Adrenal gland (tissue), 12 donors: Measurements from ENCODE around the gene BCL2A1. TPM values are rescaled to one million over a fixed set of nuclear protein-coding genes. Genes with fewer than 3 reads are reported as not detected.
A peak's percentile ranks its signal among the peaks of the same experiment; 100 is the strongest.
"Not testable (repeated sequence)": the region's sequence is repeated elsewhere in the genome, so short reads cannot be mapped to it uniquely, and the experiment has no call there.

Experiments used
- DNase-seq, 7 donors: peaks; one replicate each; pipeline ENCODE4 v3.0.0-alpha.2; 2019 to 2020
- H3K27ac ChIP-seq, 5 donors: fragments of 200-600 bp; sonication (generic) in 4 of 5; 1 replicate in 3 of 5; 2 replicates in 2 of 5; pipeline versions ENCODE4 v1.5.1 to v1.8.0; 2016 to 2020; ENCODE audit warnings: mild to moderate bottlenecking in 1 of 5
- H3K27me3 ChIP-seq: fragments of 200-600 bp; 2 replicates; pipeline ENCODE4 v1.8.0; 2021
- H3K36me3 ChIP-seq, 2 donors: fragments of 200-600 bp; replicated peaks in 1 of 2; 1 replicate in 1 of 2; 2 replicates in 1 of 2; pipeline versions ENCODE4 v1.5.1 to v1.8.0; 2018 to 2022
- H3K4me1 ChIP-seq, 2 donors: fragments of 200-600 bp; replicated peaks in 1 of 2; 1 replicate in 1 of 2; 2 replicates in 1 of 2; pipeline versions ENCODE4 v1.5.1 to v1.8.0; 2018 to 2021
- H3K4me3 ChIP-seq, 4 donors: fragments of 200-600 bp; sonication (generic) in 3 of 4; one replicate each; pipeline ENCODE4 v1.5.1; 2016 to 2018
- H3K9me3 ChIP-seq, 3 donors: fragments of 200-600 bp; sonication (generic) in 1 of 3; replicated peaks in 1 of 3; 1 replicate in 2 of 3; 2 replicates in 1 of 3; pipeline versions ENCODE4 v1.5.1 to v1.8.0; 2016 to 2021
- POLR2A ChIP-seq, 2 donors: fragments of 450-650 bp; IDR thresholded peaks; one replicate each; pipeline ENCODE4 v1.6.1; 2017; ENCODE audit warnings: antibody characterized with exemption in 2 of 2, mild to moderate bottlenecking in 2 of 2, moderate library complexity in 1 of 2
- WGBS, 4 donors: extraction: QIAGEN DNeasy Blood & Tissue Kit in 2 of 4; methylation state at CpG; one replicate each; pipeline versions ENCODE4 v1.1.5 to v1.1.7; 2013 to 2017; 5-methylcytosine and 5-hydroxymethylcytosine counted together
- intact Hi-C, 2 donors: fragments of 100-400 bp; cut with DNase I; formaldehyde crosslinking; loops; one replicate each; pipeline versions ENCODE4 v1.14.1 to v1.15.0; 2022 to 2023
- polyA plus RNA-seq, 3 donors: library from polyadenylated mRNA; stranded (reverse); fragments of 200-250 nt in 2 of 3; fragments of 350-450 nt in 1 of 3; fragmentation: Illumina TruSeq in 1 of 3; extraction: RNeasy Lipid Tissue Mini Kit (QIAGEN cat#74804) in 1 of 3; gene quantifications; one replicate each; pipeline ENCODE4 v1.2.3, GENCODE V29; 2013 to 2014
- total RNA-seq, 9 donors: library from RNA; depleted of rRNA in 4 of 9; stranded (reverse); fragments of >200 nt in 4 of 9; fragments of 120-200 nt in 1 of 9; fragmentation: NEBNext Ultra II Directional in 1 of 9; extraction: Animal tissue kit (Norgen Biotek cat#: 25700) in 1 of 9; gene quantifications; one replicate each; pipeline versions ENCODE4 v1.1.0 to v1.2.4, GENCODE V29; 2013 to 2023
- TF ChIP-seq, protein P1 (sequence below), 6 experiments: fragments of 450-650 bp in 4 of 6; fragments of 200-600 bp in 2 of 6; sonication (generic) in 1 of 6; IDR thresholded peaks; 1 replicate in 5 of 6; 2 replicates in 1 of 6; pipeline versions ENCODE4 v1.5.1 to v1.8.0; 2016 to 2021; ENCODE audit warnings: antibody characterized with exemption in 6 of 6, mild to moderate bottlenecking in 2 of 6, moderate library complexity in 1 of 6
- donor health status: healthy with polysubstance abuse.
- donor health status: Bipolar disorder and iron deficiency.
- donor health status: DM: yes; HTN: yes; CAD: no.
- donor health status: DM: no; HTN: no; CAD: no.
- donor health status: DM: no; HTN: no; CAD: no.
- donor health status: DM: yes; HTN: yes; CAD: no.

BCL2A1 gene
- total and polyA plus RNA-seq, 12 donors: 0.56 to 19.1 (median 1.4) TPM; not detected in 1

DNA sequence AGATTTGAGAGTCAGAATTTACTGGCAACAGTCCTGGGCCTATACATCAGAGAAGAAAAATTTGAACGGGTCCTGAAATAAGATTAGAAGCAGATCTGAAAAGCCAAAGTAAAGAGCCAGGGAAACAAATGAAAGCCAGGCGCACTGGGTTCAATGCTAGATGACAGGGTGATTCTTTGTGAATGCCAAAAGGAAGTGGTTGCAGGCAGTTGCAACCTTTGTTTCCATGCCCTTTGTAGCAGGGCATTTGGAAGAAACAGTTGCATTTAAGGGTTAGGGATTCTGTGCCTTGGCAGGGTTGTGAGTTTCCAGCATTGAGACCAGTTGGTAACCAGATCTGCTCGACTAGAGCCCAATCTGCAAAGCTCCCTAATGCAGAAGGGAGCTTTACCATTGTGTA, 37.8 kb downstream of the BCL2A1 start:
- TF ChIP-seq POLR2A (IDR thresholded peaks at IDR 0.05): no peak
- Histone ChIP-seq H3K4me3 (no peak overlapping the region), H3K9me3 (no peaks in the 10 kb centered on the region), H3K4me1 (no peaks in the 10 kb centered on the region), H3K36me3 (no peaks in the 10 kb centered on the region), H3K27me3 (peaks cover 3% of the 10 kb centered on the region), H3K27ac (no peak overlapping the region)
- no peak for DNase-seq
- intact Hi-C loops: no loop called here
- 61 to 74% (median 68%) methylated on average over 3 of the region's 3 CpGs for WGBS, 4 donors

DNA sequence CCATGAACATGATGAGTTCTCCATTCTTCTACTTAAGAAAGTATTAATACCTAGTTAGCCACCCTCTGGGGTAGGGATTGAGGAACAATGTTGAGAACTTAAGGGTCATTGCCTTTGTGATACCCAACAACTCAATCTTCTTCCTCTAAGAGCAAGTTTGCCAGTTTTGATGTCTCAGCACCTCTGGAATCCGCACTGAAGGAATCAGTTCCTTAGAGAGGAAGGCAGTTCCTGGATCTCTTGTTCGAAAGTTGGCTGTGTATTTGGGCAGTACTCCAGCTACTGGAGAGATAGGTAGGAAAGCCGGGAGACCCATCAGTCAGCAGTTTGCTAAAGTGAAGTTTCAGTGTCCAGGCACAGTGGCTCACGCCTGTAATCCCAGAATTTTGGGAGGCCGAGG, 38.5 kb downstream of the BCL2A1 start:
- intact Hi-C loops: no loop called here
- Histone ChIP-seq H3K36me3 (no peaks in the 10 kb centered on the region), H3K9me3 (no peaks in the 10 kb centered on the region), H3K27me3 (peaks cover 3% of the 10 kb centered on the region), H3K27ac (no peak overlapping the region), H3K4me1 (no peaks in the 10 kb centered on the region), H3K4me3 (no peak overlapping the region)
- peak in 2 of 7 donors; percentile 12 to 29 for DNase-seq
- WGBS, 4 donors: 55 to 73% (median 67%) methylated on average over 5 of the region's 5 CpGs
- TF ChIP-seq, protein P1, sequence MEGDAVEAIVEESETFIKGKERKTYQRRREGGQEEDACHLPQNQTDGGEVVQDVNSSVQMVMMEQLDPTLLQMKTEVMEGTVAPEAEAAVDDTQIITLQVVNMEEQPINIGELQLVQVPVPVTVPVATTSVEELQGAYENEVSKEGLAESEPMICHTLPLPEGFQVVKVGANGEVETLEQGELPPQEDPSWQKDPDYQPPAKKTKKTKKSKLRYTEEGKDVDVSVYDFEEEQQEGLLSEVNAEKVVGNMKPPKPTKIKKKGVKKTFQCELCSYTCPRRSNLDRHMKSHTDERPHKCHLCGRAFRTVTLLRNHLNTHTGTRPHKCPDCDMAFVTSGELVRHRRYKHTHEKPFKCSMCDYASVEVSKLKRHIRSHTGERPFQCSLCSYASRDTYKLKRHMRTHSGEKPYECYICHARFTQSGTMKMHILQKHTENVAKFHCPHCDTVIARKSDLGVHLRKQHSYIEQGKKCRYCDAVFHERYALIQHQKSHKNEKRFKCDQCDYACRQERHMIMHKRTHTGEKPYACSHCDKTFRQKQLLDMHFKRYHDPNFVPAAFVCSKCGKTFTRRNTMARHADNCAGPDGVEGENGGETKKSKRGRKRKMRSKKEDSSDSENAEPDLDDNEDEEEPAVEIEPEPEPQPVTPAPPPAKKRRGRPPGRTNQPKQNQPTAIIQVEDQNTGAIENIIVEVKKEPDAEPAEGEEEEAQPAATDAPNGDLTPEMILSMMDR (IDR thresholded peaks at IDR 0.05): no peak
- TF ChIP-seq POLR2A (IDR thresholded peaks at IDR 0.05): no peak

DNA sequence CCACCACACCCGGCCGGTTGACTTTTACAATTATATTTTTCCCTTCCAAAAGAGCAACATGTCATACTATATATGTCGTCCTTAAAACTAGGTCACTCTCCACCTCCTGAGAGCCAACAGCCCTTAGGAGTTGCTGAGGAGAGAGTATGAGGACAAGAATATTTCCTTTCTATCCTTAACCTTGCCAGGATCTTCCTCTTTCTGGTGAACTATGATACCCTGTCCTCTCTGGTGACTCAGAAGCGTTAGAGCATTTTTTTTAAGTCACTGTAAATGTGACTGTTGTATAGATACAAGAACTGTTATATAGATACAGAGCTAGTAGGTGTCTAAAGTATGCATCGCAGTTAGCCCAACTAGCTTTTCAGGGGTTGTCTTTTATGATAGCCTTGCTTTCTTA, 40.5 kb downstream of the BCL2A1 start:
- H3K9me3 ChIP-seq: no peaks in the 10 kb centered on the region
- H3K27me3 ChIP-seq: no peaks in the 10 kb centered on the region
- intact Hi-C loops: no loop called here
- H3K4me1 ChIP-seq: no peaks in the 10 kb centered on the region
- H3K4me3 ChIP-seq: no peak overlapping the region
- no peak overlapping the region for H3K27ac ChIP-seq
- H3K36me3 ChIP-seq: no peaks in the 10 kb centered on the region
- DNase-seq: no peak
- TF ChIP-seq, protein P1 (IDR thresholded peaks at IDR 0.05): no peak
- WGBS, 4 donors: 66 to 80% (median 70%) methylated on average over 5 of the region's 5 CpGs

DNA sequence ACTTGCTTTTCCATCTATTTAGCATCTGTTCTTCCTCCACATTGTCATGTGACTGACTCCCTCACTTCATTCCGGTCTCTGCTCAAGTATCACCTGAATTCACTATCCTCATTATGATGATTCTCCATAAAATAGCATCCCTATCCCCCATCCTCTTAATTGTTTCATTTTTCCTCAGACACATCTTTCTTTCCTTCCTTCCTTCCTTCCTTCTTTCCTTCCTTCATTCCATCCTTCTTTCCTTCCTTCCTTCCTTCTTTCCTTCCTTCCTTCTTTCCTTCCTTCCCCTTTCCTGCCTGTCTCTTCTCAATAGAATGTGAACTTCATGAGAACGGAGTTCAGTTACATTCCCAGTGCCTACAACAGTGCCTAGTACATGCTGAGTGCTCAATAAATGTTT, 41.6 kb downstream of the BCL2A1 start:
- Histone ChIP-seq H3K27ac (no peak overlapping the region), H3K36me3 (no peaks in the 10 kb centered on the region), H3K4me3 (no peak overlapping the region), H3K27me3 (no peaks in the 10 kb centered on the region), H3K4me1 (peaks cover 0 to under 1% of the 10 kb centered on the region in 2 donors), H3K9me3 (no peaks in the 10 kb centered on the region)
- intact Hi-C loops: no loop called here
- 80 to 91% (median 82%) methylated on average over 2 of the region's 2 CpGs for WGBS, 4 donors
- DNase-seq: no peak
- no peak for TF ChIP-seq POLR2A (IDR thresholded peaks at IDR 0.05)
- TF ChIP-seq, protein P1 (IDR thresholded peaks at IDR 0.05): no peak

DNA sequence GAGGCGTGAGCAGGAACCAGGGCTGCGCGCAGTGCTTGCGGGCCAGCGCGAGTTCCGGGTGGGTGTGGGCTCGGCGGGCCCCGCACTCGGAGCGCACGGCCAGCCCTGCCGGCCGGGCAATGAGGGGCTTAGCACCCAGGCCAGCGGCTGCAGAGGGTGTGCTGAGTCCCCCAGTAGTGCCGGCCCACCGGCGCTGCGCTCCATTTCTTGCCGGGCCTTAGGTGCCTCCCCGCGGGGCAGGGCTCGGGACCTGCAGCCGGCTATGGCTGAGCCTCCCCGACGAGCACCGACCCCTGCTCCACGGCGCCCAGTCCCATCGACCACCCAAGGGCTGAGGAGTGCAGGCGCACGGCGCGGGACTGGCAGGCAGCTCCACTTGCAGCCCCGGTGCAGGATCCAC, 44.9 kb downstream of the BCL2A1 start:
- H3K9me3 ChIP-seq, H3K27me3 ChIP-seq, H3K4me3 ChIP-seq, H3K27ac ChIP-seq, DNase-seq, intact Hi-C loops, H3K36me3 ChIP-seq: not testable (repeated sequence)
- WGBS, 4 donors: 95 to 98% (median 98%) methylated on average over 24 to 36 of the region's 36 CpGs; no CpG with 5 or more reads in 1 of the 4 donors
- H3K4me1 ChIP-seq: peaks cover 5 to 12% of the 10 kb centered on the region in 2 donors
